OCI-M1 (cell line): ENCODE results near the gene BTBD9.
"Not testable (repeated sequence)": the region's sequence is repeated elsewhere in the genome, so short reads cannot be mapped to it uniquely, and the experiment has no call there.

Source experiments
- DNase-seq: peaks from one replicate; lab custom pipeline; 2025; lab: John Stamatoyannopoulos, UW

BTBD9 gene

DNA sequence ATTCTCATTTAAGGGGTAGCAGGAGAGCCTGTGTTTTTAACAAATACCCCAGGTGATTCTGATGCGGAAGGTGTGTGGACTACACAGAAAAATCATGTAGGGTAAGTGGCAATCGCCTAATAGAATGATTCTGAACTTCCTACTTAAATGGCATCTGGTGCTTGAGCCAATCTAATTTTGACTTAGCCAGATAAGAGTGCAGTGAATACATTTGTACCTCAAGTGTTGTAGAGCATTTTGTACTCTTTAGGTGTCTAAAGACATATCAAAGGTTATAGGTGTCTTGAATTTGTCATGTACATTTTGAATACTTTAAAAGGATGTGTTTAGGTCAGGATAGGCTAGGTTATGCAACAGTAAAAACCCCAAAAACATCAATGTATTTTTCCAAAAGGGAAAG lies 10.0 kb upstream of the BTBD9 start:
- no peak for DNase-seq

DNA sequence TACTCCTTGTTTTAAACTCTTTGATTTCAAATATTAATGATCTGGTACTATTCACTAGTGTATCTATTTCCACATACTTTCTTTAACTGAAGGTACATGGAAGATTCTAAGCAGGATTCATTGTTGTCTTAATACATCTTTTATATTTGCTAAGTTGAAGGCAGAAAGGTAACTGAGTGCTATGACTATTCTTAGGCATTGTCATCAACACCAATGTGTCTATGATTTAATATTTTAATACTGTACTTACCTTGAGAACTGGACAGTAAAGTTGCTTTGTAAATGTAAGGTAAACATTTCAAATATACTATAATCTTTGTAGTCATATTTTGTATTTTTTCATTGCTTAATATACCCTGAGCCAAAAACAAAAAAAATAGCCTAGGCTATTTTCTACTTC lies 8.9 kb upstream of the BTBD9 start:
- no peak for DNase-seq

DNA sequence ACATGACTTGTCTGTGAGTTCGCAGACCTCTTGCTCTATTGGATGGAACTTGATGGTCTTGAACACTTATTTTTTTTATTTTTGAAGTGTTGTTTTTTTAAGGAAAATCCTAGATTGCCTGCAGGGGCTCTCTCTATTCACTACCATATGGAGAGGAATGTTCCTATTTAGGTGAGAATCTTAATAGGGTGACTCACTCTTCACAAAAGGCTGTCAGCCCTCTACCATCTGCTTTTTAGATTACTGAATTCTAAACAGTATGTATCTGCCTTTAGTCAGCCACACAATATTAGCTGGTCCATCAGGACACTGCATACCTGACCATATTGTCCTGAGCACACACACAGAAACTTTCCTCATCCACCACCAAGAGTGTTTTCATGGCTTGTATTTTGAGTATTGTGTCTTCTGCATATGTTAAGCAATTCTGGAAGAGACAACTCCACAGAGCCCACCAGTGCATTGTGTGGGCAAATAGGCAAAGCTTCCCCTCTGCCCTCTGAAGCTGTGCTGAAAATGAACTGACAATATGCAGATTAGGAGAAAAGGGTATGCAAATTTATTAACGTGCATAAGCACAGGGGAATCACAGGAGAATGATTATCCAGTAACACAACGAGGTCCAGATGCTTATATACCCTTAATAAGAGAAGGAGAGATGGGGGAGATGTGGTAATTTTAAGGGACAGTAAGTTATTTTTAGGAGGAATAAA lies 6.6 kb upstream of the BTBD9 start:
- no peak for DNase-seq

DNA sequence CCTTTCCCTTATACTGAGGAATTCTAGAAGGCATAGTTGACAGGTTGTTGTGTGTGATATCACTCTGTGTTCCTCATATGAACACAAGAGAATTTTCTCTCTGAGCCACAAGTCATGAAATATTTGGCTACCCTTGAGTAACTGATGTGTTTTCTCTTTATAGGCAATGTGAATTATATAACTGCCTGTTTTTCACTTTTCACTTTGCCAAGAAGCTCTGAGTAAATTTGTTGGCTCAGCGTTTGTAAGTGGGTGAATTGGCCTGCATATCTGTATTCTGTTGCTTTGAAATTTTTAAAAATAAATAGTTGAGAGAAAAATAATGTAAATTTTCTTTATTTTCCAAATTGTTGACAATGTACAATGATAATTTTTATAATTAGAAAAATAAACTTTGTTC lies 5.2 kb upstream of the BTBD9 start:
- no peak for DNase-seq

DNA sequence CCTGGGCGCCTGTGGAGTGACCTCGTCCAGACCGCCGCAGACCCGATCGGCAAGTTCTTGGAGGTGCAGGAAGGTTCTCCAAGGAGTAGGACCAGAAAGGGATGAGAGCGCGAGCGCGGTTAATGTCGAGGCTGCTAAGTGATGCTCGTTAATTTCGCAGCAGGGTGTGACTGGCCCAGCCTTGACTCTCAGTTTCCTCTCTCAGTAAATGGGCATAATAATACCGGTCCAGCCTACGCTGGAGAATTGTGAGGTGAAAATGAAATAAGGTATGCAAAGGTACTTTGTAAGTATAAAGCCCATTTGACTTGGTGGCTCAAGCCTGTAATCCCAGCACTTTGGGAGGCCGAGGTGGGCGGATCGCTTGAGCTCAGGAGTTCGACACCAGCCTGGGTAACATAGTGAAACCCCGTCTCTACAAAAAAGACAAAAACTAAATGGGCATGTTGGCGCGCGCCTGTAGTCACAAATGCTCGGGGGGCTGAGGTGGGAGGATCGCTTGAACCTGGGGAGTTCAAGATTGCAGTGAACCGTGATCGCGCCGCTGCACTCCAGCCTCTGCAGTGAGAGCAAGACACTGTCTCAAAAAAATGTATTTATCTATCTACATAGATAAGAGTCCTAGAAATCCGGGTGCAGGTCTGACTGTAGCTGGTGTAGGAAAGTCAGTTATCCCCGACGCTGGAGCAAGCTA lies 634 bp upstream of the BTBD9 start:
- no peak for DNase-seq

DNA sequence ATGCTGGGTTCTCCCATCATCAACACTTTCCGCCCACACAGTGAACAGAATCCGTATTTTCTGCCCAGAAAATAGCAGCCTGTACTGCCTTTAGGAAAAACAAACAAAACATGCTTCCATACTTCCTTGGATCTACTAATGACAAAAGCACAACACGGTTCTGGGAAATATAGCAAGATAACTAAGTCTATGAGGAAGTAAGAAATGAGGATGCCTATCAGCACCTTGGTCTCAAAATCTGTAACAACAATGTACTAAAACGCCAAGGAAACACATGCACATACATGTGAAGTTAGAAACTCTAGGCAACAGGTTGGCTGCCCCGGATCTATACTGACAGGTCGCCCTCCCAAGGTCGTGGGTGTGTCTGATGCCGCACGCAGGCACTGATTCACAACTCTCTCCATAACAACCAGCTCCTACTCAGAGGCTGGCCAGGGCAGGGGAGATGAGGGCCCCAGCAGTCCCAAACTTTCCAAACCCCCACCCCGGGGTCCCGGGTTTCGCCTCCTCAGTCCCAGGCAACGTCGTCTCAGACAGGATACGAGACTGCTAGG lies 710 bp downstream of the BTBD9 start:
- DNase-seq, result no peak

DNA sequence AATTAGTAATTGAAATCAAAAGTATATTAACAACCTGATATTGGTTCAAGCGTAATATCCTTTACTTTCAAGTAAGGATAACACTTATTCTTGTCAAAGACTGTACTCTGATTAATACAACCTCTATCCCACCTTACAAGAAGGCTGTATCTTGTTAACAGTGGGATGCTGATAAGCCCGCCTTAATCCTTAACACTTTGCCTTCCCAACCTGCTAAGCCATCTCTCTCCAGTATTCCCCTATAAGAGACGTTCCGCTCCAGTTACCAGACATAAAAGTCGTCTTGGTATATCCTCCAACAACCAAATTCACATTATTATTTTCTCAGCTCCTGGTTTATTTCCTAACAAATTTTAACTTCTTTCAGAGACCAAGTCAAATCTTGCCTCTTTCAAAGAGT lies 2.0 kb downstream of the BTBD9 start:
- no peak for DNase-seq

DNA sequence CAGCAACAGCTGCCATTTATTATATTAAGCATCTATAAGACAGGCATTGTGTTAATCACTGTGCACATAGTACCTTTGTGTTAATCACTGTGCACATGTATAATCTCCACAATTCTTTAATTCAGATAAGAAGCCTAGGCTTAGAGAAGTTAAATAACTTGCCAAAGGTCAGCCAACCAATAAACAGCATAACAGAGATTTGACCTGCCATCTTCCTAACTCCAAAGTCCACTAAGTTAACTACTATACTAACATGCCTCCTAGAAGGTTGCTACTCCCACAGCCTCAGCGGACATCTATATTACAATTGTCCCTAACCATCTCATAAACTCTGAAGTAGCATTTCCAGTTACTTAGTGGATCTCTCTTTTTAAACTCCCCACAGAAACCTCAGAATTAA lies 3.7 kb downstream of the BTBD9 start:
- no peak for DNase-seq

DNA sequence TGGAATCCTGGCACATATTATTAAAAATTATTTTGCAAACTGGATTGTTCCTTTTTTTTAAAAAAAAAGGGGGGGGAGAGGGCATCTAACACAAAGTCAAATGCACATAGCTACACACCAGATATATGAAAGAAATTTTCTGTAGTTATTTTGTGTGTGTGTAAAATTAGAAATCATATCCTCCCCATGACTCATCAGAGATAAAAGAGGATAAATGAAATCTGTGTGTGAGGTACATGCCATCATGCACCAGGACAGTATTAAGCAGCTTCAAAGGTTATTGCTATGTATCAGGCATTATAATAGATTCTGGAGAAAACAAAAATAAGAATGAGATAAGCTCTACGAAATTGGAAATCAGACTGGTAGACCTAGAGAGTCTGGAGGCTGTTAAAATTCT lies 5.2 kb downstream of the BTBD9 start:
- no peak for DNase-seq

DNA sequence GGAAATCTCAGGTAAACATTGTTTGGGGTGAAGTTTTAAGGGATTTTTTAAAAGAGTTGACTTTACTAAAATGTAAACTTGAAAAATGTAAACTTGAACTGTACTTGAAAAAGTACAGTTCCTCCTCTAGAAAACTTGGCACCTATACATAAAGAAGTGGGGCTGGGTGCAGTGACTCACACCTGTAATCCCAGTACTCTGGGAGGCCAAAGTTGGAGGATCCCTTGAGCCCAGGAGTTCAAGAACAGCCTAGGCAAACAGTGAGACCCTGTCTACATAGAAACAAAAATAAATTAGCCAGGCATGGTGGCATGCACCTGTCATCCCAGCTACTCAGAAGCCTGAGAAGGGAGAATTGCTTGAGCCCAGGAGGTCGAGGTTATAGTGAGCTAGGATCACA lies 7.2 kb downstream of the BTBD9 start:
- no peak for DNase-seq

DNA sequence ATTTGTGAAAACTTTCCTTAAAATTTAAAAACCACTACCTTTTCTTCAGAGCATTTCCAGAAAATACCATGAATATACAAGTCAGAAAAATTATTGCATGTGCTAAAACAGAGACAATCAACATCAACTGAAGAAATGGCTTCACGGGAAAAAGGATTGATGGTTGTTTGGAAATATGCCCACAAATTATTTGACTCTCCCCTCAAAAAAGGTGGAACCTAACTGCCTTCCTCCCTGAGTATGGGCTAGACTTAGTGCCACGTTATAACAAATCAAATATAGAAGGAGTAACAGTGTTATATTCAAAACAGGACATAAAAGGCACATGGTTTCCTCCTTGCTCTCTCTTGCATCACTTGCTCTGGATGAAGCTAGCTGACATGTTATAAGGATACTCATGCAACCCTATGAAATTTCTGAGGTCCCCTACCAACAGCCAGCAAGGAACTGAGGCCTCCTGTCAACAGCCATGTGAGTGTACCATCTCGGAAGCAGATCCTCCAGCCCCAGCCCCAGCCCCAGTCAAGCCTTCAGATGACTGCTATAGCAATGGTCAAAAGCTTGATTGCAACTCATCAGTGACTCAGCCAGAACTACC lies 8.4 kb downstream of the BTBD9 start:
- peak; percentile 29 for DNase-seq

DNA sequence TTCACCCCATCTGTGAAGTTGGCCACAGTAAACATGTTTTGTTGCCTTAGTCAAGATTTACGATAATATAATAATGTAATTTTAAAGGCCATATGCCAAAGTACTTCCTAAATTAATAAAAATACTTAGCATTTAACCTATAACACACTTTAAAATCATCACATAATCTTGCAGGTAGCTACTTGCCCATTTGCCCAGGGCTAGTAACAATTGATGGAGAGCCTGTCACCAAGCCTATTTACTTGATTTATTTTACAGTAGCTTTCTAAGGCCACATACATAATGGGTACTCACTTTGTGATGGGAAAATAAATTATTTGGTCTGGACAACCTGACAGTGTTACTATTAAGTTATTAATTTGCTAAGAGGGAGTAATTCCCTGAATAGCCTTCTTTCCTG lies 14.5 kb downstream of the BTBD9 start:
- DNase-seq, result no peak

DNA sequence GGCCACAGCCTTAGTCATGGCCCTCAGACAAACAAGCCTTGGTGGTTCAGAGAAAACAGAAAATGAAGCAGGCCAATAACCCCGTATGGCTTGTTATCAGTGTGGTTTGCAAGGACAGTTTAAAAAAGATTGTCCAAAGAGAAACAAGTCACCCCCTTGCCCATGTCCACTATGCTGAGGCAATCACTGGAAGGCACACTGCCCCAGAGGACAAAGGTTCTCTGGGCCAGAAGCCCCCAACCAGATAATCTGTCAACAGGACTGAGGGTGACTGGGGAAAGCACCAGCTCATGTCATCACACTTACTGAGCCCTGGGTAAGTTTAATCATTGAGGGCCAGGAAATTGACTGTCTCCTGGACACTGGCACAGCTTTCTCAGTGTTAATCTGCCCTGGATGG lies 20.4 kb downstream of the BTBD9 start:
- DNase-seq, result not testable (repeated sequence)

DNA sequence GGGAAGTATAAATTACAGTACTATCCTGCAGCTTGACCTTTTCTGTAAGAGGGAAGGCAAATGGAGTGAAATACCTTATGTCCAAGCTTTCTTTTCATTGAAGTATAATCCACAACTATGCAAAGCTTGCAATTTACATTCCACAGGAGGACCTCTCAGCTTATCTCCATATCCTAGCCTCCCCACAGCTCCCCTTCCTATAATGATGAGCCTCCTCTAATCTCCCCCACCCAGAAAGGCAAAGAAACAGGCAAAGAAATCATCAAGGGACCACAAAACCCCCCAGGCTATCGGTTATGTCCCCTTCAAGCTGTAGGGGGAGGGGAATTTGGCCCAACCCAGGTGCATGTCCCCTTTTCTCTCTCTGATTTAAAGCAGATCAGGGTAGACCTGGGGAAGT lies 21.4 kb downstream of the BTBD9 start:
- not testable (repeated sequence) for DNase-seq

DNA sequence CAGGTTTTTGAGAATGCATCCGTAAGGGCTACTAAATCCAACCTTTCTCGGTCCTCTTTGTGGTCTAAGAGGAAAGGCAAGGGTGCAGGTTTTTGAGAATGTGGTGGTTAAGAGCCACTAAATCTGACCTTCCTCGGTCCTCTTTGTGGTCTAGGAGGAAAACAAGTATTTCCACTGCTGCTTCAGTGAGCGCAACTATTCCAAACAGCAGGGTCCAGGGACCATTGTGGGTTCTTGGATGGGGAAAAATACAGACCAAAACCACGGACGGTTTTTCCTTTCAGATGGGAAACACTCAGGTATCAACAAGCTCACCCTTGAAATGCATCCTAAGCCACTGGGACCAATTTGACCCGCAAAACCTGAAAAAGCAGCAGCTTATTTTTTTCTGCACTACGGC lies 21.9 kb downstream of the BTBD9 start:
- no peak for DNase-seq

DNA sequence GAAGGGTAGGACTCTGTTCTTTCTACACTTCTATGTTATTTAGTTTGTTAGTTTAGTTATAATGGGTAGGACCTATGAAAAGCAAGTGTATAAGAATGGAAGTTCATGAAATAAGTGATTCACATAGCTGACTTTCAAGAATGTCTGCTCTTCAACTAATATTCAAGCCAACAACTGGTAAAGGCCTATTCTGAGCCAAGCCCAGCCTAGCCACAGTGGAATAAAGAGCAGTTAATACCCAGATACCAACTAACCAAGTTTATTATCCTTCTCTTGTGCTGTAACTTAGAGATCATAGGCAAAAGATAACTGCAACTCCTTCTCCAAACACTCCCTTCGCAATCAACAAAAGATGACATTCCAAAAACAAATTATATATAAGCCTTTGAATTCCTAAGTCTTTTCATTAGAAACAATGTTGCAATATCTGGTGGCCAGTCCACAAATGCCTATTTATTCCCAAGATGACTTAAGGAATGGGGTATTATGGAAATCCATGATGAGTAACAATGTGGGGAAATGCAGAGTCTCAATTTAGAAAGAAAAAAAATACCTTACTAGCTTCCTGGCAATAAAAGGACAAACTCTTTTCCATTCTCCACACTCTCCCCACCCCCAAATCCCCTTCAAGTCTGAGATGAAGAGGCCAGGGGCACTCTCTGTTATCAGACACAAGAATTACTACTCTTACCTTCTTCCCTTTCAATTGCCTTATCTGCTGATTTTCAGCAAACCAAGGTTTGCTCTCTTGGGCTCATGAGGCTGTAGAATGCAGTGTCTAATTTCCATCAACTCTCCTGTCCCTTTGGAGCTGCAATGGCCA lies 27.4 kb downstream of the BTBD9 start:
- no peak for DNase-seq

DNA sequence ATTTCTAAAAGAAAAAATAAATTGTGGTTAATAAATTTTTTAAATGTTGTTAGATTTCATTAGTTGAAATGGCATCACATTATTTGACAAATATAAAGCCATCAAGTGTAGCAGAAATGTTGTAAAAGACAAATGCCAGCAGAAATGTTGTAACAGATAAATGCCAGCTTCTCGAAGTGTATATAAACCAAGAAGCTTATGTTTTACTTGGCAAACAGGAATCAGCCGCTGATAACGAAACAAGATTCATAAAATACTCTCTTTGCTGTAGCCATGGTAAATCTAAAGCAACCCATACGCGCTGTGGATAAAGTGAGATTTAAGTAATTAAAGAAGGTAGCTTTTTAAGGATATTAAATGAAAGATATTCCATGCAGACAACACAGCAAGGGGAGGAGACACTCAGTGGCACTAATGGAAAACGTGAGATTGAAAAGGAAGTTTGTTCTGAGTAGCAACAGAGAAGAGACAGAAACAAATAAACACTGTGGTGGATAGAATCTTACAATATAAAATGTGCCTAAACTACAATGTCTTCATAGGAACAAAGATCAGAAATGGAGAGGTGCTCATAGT lies 29.6 kb downstream of the BTBD9 start:
- no peak for DNase-seq

DNA sequence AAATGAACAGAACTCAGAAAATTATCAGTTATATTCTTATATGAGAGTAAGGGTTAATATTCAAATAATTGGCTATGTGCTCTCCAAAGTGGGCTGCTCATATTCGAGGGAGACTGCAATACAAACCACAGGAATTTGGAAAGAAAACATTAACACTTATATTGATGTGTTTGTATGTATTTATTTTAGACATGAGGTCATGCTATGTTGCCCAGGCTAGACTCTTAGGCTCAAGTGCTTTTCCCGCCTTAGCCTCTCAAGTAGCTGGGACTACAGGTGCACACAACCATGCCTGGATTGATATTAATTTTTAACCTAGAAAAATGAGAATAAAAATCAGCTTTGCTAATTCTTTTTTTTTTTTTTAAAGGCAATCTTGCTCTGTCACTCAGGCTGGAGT lies 35.0 kb downstream of the BTBD9 start:
- no peak for DNase-seq

DNA sequence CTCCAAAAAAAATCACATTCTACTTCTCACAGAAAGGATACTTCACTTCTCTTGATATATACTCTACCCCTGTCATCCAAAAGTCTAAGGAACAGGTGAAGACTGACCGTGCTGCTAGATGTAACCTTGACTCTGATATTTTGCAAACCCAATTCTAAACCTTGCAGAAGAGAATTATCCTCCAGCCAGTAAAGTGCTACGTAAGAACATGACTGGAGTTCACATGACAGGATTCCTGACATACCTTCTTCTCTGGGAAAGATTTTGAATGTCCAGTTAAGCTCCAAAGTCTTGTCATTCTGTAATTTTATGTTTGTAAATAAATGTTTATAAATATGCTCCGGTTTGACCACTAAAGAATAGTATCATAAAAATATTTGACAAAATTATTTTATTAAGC lies 35.8 kb downstream of the BTBD9 start:
- DNase-seq, result no peak

DNA sequence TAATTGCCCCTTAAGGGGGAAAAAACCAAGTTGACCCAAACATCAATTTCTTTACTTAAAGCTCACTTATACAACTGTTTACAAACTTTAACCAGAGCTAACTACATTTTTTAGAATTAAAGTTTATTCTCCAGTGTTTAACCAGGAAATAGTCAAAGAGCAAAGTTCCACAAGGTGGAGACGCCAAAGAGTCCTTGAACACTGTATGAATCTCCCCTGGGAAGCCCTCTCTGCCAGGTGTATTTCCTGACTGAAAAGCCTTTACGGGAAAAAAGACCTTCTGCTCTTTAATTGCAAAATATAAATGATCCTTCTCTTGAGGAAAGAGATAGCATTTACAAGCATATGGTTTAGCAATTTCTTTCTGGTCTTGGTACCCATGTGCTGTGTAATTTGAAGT lies 36.2 kb downstream of the BTBD9 start:
- DNase-seq, result no peak

DNA sequence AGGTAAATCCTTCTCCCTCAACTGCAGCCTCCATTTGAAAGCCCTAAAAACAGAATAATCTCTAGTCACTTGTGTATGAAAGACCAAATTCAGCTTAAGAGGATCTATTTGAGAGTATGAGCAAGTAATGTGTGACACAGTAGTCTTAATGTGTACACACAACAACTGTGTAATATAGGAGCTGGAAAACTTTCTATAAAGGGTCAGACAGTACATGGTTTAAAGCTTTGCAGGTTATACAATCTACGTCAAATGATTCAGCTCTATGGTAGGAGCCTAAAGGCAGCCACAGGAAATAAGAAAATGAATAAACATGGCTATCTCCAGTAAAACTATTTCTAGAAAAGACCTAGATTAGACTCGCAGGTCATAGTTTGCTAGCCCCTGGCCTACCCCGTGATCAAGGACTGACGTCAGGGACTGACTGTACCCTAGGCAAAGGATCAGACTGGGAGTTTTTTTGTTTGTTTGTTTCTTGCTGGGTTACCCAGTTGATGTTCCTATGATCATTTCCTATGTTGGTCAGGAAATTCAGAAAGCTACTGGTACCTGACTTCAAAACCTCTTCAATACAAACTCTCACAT lies 39.7 kb downstream of the BTBD9 start:
- no peak for DNase-seq

DNA sequence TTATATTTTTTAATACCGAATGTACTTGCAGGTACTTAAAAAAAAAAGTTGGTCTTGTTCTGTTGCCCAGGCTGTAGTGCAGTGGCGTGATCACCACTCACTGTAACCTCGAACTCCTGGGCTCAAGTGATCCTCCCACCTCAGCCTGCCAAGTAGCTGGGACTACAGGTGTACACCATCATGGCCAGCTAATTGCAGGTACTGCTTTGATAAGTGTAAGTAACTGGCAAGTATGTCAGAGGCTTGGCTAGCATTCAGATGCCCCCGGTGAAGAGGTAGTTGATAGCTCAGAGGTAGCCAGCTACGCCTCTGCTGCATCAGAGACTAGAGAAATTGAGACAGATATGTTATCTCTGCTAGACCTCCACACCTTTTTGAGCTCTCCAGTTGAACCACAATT lies 40.5 kb downstream of the BTBD9 start:
- DNase-seq, result no peak
